NCI-H526 (cell line): ENCODE measurements around the gene PNRC2.

ENCODE experiments used
- DNase-seq, 2 experiments: peaks; one replicate each; lab custom pipeline; 2025; lab: John Stamatoyannopoulos, UW

The PNRC2 gene, protein sequence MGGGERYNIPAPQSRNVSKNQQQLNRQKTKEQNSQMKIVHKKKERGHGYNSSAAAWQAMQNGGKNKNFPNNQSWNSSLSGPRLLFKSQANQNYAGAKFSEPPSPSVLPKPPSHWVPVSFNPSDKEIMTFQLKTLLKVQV

DNA sequence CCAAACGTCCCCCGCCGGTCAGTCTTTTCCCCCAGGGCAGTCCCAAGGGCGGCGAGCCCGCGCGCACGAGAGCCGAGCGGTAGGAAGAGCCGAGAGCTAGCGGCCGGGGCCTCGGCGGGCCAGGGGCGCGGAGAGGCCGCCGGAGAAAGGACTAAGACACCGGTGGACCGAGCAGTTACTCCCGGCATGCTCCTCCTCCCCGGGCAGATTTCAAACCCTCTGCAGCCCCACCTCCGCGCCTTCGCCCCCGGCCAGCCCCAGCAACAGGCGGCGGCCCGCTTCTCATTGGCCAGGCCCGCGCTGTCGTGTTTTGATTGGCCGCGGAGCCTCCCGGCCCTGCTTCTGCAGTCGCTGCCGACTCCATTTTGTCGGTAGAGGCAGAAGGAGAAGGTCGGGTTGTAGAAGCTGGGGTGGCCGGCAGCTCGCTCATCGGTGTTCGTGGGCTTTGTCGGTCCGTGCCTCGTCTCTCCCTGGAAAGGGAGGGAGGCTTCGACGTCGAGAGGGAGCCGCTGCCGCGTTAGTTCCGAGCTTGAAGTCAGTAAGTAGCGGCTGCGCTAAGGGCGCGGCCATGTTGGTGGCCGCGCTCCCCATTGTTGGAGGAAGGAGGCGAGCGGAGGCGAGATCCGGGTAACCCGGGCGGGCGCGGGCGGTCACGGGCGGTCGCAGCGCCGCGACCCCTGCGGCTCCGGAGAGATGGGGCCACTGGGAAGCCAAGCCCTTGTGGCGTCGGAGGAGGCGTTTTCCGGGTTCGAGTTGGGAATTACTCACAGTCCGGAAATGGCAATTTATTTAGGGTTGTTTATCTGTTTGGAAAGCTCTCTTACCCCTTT, at the start of gene PNRC2:
Gene PNRC2, plus strand, starts transcription at position 368 of the 830 bp plus-strand sequence. CDS start 1,630 bp downstream, outside the sequence.
- DNase-seq = peak; percentile 95 to 98

DNA sequence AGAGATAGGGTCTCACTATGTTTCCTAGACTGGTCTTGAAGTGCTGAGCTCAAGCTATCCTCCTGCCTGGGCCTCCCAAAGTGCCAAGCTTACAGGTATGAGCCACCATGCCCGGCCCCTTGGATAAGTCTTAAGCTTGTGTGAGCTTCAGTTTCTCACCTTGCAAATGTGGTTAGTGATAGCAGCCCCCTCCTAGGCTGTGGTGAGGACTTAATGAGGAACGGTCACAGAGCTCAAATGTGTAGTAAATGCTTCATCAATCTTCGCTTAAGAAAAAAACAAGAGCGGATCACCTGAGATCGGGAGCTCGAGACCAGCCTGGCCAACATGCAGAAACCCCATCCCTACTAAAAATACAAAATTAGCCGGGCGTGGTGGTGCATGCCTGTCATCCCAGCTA, 49.5 kb upstream of the PNRC2 start:
- DNase-seq = no peak

DNA sequence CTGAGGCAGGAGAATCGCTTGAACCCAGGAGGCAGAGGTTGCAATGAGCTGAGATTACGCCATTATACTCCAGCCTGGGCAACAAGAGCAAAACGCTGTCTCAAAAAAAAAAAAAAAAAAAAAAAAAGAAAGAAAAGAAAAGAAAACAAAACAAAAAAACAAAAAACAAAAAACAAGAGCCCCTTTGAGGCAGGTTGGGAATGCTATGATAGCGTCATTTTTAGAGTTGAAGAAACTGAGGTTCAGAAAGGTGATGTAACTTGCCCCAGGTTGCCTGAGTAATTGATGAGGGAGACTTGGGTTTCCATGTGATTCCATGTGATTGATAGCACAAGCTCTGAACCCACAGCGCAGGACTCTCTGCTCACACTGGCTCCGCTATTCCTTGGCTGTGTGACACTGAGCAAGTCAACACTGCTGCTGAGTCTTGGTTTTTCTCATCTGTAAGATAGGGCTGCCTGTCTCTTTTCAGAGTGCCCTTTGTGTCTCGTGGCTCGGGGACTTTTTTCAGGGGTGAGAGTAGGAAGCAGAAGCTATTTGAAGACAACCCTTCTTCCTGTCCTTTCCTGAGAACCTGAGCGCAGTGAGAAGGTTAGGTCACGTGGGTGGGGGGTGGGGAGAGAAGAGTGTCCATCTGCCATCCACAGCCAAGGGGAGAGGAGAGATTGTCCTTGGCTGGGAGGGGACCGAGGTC, 48.9 kb upstream of the PNRC2 start:
- no peak for DNase-seq

DNA sequence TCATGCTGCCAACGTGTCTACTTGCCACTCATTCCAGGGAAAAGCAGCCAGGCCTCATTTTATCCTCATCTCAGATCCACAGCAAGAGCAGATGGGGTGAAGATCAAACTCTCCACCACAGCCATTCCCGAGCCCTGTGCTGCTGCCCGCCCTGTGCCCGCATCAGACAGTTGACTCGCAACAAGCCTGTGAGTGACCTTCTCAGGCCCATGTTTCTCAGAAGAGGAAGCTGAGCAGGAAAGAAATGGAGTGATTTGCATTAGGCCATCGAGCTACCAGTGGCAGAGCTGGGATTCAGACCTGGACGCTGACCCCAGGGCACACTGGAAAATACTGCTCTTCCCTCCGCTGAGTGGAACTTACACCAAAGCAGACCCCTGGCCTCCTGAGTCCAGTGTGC, 47.7 kb upstream of the PNRC2 start:
- no peak for DNase-seq

DNA sequence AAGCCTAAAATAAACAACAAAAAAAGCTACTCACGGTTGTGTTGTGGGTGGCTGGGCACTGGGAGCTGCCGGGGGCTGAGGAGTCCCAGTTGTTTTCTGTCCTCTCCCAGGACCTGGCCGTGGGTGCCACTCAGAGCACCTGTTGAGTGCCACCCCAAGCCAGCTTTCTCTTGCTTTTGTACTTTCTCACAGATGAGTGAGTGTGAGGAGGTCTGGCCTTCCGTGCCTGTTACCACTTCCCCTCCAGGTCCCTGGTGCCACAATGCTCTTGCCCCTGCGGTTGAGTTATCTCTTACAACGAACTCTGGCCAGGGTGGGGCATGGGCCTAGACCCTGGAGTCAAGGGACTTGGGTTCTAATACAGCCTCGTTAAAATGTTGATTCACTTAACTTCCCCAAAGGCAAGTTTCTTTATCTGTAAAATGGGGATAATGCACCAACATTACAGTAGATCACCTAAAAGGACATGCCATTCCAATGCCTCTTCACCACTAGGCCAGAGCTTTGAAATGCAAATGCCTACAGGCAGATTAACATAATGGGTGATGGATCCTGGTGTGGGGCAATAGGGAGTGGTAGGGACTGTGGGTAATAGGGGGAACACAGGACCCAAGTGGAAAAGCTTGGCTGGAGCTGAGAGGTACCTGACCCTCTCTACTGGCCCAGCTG, 46.3 kb upstream of the PNRC2 start, which contains the start of gene CNR2:
Gene CNR2, minus strand, starts transcription at position 151 of the 669 bp plus-strand sequence. CDS start 37,745 bp downstream, outside the sequence.
- no peak for DNase-seq

DNA sequence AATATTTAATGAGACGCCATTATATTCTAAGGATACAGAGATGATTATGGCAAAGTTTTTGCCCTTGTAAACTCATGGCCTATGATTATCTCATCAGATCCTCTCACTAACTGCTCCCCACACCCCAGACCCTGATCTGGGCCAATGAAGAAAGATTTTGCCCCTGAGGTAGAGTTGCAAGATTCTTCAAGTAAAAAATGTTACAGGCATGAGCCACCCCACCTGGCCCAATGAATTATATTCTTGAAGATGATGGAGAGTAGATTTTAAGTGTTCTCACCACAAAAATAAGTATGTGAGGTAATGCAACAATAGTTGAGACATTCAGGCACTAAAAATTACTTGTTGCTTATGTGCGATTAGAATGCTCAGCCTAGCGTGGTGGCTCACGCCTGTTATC, 44.7 kb upstream of the PNRC2 start:
- DNase-seq = no peak

DNA sequence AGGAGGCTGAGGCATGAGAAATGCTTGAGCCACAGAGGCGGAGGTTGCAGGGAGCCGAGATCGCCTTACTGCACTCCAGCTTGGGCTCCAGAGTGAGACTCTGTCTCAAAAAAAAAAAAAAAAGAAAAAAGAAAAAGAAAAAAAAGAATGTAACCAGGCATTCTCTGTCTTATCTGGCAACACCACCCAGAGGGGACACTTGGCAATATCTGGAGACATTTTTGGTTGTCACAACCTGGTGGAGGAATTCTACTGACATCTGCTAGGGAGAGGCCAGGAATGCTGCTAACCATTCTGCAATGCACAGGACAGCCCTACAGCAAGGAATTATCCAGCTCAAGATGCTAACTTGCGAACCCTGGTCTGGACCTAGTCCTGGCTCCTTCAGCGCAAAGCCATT, 44.2 kb upstream of the PNRC2 start:
- no peak for DNase-seq

DNA sequence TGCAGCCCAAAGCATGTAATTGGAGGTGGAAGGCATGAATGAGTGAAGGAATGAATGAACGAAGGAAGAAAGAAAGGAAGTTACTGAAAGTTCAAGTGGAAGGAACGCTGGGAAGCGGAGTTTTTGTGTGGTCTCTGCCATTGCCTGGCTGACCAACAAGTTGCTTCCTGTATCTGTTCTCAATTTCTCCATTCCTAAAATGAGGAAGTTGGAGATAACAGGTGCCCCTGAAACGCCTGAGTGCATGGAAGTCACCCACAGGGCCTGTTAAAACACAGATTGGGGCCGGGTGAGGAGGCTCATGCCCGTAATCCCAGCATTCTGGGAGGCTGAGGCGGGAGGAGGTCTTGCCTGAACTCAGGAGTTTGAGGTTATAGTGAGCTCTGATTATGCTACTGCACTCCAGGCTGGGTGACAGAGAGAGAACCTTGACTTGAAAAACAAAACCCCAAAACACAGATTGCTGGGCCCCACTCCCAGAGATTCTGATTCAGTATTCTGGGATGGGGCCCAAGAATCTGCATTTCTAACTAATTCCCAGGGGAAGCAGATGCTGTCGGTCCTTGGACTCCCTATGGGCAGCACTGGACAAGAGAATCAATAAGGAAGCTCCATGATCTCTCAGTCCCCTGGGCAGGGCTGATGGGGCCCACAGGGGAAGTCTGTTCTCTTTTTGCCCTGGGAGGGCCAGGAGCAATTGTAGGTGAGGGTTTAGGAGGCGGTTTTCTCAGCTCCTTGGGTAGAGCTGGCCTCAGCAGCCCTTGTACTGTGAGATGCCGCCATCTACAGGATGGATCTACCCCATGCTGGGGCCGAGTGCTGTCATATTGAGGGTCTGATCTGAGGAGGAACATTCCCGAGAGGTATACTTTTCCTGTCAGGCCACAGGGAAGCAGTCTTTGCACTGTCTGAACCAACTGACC, 43.2 kb upstream of the PNRC2 start:
- peak; percentile 69 to 89 for DNase-seq

DNA sequence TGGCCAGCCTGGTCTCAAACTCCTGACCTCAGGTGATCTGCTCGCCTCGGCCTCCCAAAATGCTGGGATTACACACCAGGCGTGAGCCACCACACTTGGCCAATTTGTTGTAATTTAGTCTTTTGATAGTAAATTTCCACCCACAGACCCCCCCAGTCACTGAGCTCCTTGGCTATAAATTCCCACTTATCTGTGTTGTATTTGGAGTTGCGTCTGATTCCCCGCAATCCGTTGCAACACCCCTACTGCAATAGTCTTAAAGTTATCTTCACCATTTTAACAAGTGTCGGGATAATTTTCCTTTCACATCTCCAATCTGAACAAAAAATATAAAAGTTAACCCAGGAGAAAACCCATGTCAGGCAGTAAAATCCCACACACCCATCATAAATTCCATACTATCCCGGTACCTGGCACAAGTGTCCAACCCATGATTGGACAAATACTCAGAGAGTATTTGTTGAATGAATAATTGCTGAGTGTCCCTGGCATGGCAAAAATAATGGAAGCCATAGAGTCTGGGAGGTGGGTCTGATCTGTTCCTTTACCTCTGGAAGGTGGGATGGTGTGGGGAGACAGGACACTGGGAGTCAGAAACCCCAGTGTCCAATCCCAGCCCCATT, 37.2 kb upstream of the PNRC2 start:
- no peak for DNase-seq

DNA sequence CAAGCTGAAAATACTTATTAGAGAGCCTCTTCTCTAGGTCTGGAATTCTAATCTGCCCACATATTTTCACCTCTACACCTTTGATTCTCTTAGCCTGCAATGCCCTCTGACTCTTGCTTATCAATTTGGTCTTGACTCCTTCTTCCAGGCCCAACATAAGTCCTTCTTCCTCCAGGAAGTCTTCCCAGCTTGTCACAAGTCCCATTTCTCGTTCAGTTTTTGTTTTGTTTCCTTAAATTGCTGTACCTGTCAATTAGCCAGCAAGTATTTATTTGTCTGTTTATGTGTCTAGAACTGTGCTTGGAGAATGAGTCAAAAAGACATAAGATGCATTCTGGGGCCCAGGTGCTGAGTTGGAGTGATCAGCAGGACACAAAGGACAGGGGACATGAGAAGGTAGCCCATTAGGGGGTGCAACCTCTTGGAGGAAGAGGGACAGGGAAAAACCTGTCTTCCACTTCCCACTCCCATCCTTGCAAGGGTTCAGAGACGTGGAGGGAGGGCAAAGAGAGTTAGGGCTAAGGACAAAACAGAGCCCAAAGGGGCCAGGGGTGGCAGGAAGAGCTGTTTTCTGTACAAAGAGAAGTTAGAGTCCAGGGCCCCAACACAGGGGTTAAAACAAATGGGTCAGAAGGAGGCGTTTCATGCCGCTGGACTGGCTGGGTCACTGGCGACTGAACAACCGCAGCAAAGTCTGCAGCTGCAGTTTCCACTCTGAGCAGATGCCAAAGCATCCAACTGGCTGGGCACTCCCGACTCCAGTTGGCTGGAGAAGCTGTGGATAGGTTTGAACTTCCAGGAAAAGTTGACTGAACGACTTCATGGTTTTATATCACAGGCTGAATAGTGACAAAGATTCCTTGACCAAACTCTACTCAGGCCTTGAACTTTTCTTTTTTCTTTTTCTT, 35.8 kb upstream of the PNRC2 start:
- no peak for DNase-seq

DNA sequence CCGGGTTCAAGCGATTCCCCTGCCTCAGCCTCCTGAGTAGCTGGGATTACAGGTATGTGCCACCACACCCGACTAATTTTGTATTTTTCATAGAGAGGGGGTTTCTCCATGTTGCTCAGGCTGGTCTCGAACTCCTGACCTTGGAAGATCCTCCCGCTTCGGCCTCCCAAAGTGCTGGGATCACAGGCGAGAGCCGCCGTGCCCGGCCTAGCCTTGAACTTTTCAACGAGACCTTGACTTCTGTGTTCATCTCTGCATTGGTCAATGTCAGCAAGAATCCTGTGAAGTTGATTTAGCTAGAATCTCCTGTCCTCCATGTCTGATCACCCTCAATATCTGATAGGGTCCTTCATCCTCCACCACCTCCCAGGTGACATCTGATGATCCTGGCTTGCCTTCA, 35.0 kb upstream of the PNRC2 start:
- no peak for DNase-seq

DNA sequence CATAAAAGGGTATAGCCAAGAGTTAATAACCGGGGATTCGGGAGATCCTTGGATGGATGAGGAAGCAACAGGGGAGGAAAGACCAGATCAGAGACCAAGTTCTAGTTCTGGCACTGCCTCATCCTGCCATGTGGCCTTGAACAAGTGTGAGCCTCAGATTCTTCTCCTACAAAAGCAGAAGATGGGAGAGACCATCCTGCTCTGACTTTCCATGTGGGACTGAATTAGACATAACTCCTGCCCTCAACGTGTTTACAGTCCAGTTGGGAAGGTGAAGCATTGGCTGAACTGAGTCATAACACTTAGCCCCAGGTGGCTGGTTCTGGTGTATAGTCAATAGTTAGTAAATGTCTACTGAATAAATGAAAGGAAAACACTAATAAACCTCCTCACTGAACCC, 34.3 kb upstream of the PNRC2 start:
- no peak for DNase-seq

DNA sequence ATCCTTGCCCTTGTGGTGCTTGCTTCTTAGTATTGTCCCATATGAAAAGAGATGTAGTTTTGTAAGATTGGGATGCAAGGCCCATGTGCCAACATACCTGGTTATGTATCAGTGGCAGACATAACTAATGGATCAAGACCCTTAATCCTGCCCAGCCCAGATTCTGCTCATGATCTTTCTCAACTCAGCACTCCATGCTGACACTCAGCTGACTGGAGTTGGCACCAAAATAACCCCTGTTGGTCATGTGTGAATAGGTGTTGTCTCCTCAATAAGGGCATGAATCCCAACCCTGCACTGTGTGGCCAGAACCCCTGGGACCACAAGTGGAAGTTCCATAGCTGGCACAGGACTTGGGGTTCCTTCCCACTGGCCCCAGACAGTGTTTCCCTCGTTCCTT, 32.5 kb upstream of the PNRC2 start:
- no peak for DNase-seq

DNA sequence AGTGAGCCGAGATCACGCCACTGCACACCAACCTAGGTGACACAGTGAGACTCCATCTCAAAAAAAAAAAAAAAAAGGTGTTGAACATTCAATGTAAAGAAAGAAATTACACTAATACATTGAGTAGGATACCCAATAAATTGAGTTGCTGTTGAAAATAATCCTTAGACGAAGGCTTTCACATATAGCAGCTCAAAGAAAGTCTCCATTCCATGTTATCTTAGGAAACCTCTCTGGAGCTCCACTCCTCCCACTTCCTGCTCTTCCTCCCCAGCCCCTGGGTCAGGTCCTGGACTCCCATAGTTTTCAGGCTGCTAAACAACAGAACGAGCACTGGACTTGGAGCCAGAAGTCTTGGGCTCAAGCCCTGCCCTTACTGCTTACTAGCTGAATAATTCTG, 30.8 kb upstream of the PNRC2 start:
- no peak for DNase-seq

DNA sequence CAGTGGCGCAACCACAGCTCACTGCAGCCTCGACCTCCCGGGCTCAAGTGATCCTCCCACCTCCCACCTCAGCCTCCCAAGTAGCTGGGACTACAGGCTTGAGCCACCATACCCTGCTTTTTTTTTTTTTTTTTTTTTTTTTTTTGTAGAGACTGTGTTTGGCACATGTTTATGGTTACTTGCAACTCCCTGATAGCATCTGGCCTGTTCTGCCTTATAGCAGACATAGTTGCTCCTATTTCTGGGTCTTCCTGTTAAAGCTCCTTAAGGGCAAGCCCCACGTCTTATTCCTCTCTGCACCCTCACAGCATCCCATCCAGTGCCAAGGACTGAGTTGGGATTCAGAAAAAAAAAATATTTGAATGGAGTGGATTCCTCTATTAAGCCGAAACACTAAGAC, 29.4 kb upstream of the PNRC2 start:
- DNase-seq = no peak

DNA sequence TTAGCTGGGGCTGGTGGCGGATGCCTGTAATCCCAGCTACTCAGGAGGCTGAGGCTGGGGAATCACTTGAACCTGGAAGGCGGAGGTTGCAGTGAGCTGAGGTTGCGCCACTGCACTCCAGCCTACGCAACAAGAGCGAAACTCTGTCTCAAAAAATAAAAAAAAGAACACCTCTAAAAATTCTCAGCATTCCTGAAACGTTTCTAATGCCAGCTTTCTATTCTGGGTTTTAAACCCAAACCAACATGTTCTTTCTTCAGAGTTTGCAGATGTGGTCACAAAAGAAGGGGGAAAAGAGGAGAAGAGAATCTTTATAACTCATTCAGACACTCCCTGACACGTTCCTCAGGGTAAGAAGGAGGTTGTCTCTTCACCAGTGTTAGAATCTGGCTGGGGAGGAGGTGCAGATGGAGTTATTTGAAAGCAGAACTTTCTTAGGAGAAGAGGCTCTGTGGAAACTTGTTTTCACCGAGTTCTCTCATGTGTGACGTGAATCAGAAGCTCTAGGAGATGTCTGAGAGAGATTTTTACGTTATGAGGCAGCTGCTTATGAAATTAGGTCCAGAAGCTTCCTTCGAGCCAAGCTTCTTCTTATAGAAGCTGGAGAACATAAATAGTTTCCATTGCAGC, 28.7 kb upstream of the PNRC2 start:
- DNase-seq = no peak

DNA sequence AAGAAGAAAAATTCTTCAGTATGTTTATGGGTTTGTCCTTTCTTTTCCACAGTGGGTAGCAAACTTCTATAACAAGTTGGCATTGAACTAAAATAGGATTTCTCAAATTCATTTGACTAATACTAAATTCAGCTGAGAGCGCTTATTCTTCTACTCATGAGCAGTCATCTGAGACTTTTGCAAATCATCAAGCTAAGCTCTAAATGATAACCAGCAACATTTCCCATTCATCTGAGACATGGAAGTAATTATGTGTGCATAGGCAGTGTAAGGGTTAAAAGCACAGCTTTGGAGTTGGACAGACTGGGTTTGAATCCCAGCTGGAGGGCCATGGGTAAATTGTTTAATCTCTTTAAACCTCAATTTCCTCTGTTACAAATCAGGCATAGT, 28.1 kb upstream of the PNRC2 start:
- DNase-seq = no peak

DNA sequence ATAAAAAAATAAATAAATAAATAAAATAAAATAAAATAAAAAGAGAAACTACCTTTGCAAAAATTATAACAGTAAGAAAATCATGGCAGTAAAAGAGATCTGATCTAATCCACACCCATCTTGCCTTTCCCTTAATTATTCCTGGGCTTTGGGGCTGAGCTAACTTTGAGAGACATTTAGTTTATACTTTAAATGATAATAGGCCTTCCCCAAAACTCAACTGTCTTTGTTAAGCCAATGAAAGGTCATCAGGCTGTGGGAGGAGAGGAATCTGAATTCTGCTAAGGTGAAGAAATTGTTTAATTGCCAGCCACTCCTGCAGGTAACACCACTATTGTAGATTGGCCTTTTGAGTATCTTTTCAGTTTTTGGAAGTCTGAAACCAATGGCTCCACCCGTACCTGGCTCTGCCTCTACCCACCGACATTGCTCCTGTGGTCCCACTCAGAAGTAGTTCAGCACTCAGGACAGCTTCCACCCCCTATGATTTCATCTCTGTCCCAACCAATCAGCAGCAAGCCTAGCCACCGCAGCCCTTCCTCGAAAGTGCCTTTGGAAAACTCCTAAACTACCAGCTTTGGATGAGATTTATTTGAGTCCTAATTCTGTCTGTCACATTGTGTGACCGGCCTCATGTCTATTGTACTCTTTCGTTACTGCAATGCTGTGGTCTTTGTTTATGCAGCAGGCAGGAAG, 23.0 kb upstream of the PNRC2 start:
- no peak for DNase-seq

DNA sequence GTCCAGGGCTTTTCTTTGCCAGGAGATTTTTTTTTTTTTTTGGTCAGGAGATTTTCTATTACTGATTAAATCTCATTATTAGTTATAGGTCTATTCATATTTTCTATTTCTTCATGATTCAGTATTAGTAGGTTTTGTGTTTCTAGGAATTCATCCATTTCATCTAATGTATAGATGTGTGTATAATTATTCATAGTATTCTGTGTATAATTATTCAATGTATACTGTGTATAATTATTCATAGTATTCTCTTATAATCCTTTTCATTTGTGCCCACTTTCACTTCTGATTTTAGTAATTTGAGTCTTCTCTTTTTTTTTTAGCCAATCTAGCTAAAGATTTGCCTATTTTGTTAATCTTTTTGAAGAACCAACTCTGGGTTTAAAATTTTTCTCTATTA, 12.3 kb upstream of the PNRC2 start:
- DNase-seq = no peak
